IMR-90 (cell line): ENCODE results near the gene ABCA9. TPM values are rescaled to one million over a fixed set of nuclear protein-coding genes. Genes with fewer than 3 reads are reported as not detected.

Experiments used
- ATAC-seq: fragments of 200-7000 bp; cut with Tn5 transposase; 2 replicates; pipeline ENCODE4 v1.9.1; 2020; ENCODE audit warnings: low read depth, mild to moderate bottlenecking, moderate library complexity
- BruUV-seq: library from RNA; stranded (reverse); fragments of 400-500 nt; replicated peaks from 2 replicates; lab custom pipeline; 2021; lab: Mats Ljungman, UMichigan
- CTCF ChIA-PET: fragments of 300-600 bp; formaldehyde crosslinking; extraction: SDS; loops from one replicate; lab custom pipeline; 2021; ENCODE audit warnings: antibody characterized with exemption; lab: Yijun Ruan, JAX
- POLR2A ChIA-PET: fragments of 300-600 bp; sonication (Branson Sonifier 250); formaldehyde crosslinking; loops from one replicate; lab custom pipeline; 2022; ENCODE audit warnings: antibody characterized with exemption; ENCODE audit not compliant: unreplicated experiment; lab: Charles Lee
- DNase-seq: peaks from one replicate; pipeline ENCODE4 v3.0.0; 2013
- H2AFZ ChIP-seq: replicated peaks from 2 replicates; pipeline ENCODE3; 2013; ENCODE audit warnings: low read length, mild to moderate bottlenecking; ENCODE audit not compliant: poor library complexity
- H2AK5ac ChIP-seq: 2 replicates; pipeline ENCODE4 v1.6.1; 2013; ENCODE audit warnings: low read depth, low read length, inconsistent platforms
- H2AK9ac ChIP-seq: replicated peaks from 2 replicates; pipeline ENCODE3; 2013; ENCODE audit warnings: mild to moderate bottlenecking, low read depth, low read length, moderate library complexity; ENCODE audit not compliant: poor library complexity
- H2BK120ac ChIP-seq: 2 replicates; pipeline ENCODE4 v1.6.1; 2013; ENCODE audit warnings: low read depth, low read length, inconsistent platforms
- H2BK15ac ChIP-seq: 3 replicates; pipeline ENCODE4 v1.6.1; 2013; ENCODE audit warnings: low read depth, low read length, inconsistent platforms
- H2BK20ac ChIP-seq: 2 replicates; pipeline ENCODE4 v1.6.1; 2013; ENCODE audit warnings: low read depth, mild to moderate bottlenecking, inconsistent platforms, low read length, moderate library complexity
- H2BK5ac ChIP-seq: 2 replicates; pipeline ENCODE4 v1.6.1; 2013; ENCODE audit warnings: mild to moderate bottlenecking, low read depth, low read length, inconsistent platforms; ENCODE audit not compliant: poor library complexity, severe bottlenecking
- H3K14ac ChIP-seq: replicated peaks from 2 replicates; pipeline ENCODE4 v1.6.1; 2013; ENCODE audit warnings: low read depth, low read length, inconsistent platforms
- H3K18ac ChIP-seq: 2 replicates; pipeline ENCODE4 v1.6.1; 2013; ENCODE audit warnings: low read depth, low read length, control low read depth
- H3K23ac ChIP-seq: 2 replicates; pipeline ENCODE4 v1.6.1; 2013; ENCODE audit warnings: low read depth, low read length, inconsistent platforms
- H3K27ac ChIP-seq: 2 replicates; pipeline ENCODE4 v1.5.1; 2013; ENCODE audit warnings: mild to moderate bottlenecking, control low read depth, low read length; ENCODE audit not compliant: insufficient read depth
- H3K27me3 ChIP-seq: 2 replicates; pipeline ENCODE4 v1.6.1; 2013; ENCODE audit warnings: low read length; ENCODE audit not compliant: control insufficient read depth, insufficient read depth
- H3K36me3 ChIP-seq: 2 replicates; pipeline ENCODE4 v1.6.1; 2013; ENCODE audit warnings: low read length, mixed read lengths; ENCODE audit not compliant: control insufficient read depth, insufficient read depth
- H3K4ac ChIP-seq: 2 replicates; pipeline ENCODE4 v1.6.1; 2013; ENCODE audit warnings: low read depth, low read length, inconsistent platforms
- H3K4me1 ChIP-seq: 2 replicates; pipeline ENCODE4 v1.6.1; 2013; ENCODE audit warnings: low read length, mixed read lengths; ENCODE audit not compliant: control insufficient read depth, insufficient read depth
- H3K4me2 ChIP-seq: 2 replicates; pipeline ENCODE4 v1.6.1; 2013; ENCODE audit warnings: low read depth, mild to moderate bottlenecking, control low read depth, low read length, moderate library complexity
- H3K4me3 ChIP-seq: 2 replicates; pipeline ENCODE4 v1.5.1; 2013; ENCODE audit warnings: low read depth, mild to moderate bottlenecking, control low read depth, low read length, moderate library complexity; ENCODE audit not compliant: insufficient read depth
- H3K56ac ChIP-seq: 2 replicates; pipeline ENCODE4 v1.6.1; 2013; ENCODE audit warnings: low read length, inconsistent platforms; ENCODE audit not compliant: insufficient read depth; ENCODE audit errors: extremely low read depth
- H3K79me1 ChIP-seq, 2 experiments: 2 replicates each; pipeline ENCODE4 v1.6.1; 2013; ENCODE audit warnings: low read length in 2 of 2, inconsistent platforms in 1 of 2, low read depth in 1 of 2
- H3K9ac ChIP-seq: 2 replicates; pipeline ENCODE4 v1.6.1; 2013; ENCODE audit warnings: low read depth, low read length, control low read depth
- H3K9me1 ChIP-seq: 2 replicates; pipeline ENCODE4 v1.6.1; 2013; ENCODE audit warnings: low read length, inconsistent platforms; ENCODE audit not compliant: insufficient read depth
- H3K9me3 ChIP-seq: 2 replicates; pipeline ENCODE4 v1.6.1; 2013; ENCODE audit warnings: low read length; ENCODE audit not compliant: control insufficient read depth, insufficient read depth
- H4K20me1 ChIP-seq: 2 replicates; pipeline ENCODE4 v1.6.1; 2013; ENCODE audit warnings: low read length, inconsistent platforms; ENCODE audit not compliant: insufficient read depth
- H4K5ac ChIP-seq: 2 replicates; pipeline ENCODE4 v1.6.1; 2013; ENCODE audit warnings: mild to moderate bottlenecking, low read depth, low read length, control low read depth
- H4K8ac ChIP-seq, 2 experiments: 2 replicates each; pipeline ENCODE4 v1.6.1; 2013; ENCODE audit warnings: low read depth in 2 of 2, low read length in 2 of 2, control low read depth in 1 of 2, inconsistent platforms in 1 of 2
- H4K91ac ChIP-seq: 2 replicates; pipeline ENCODE4 v1.6.1; 2013; ENCODE audit warnings: low read depth, low read length, inconsistent platforms; ENCODE audit not compliant: insufficient read depth
- BHLHE40 ChIP-seq: fragments of 150-350 bp; IDR thresholded peaks from 2 replicates; pipeline ENCODE4 v1.6.1; 2016; ENCODE audit warnings: mild to moderate bottlenecking, low read depth, low read length
- CEBPB ChIP-seq: IDR thresholded peaks from 2 replicates; pipeline ENCODE4 v1.6.1; 2012; ENCODE audit warnings: low read depth, low read length, improper control_type of control experiment
- CHD1 ChIP-seq: IDR thresholded peaks from 2 replicates; pipeline ENCODE4 v1.6.1; 2012; ENCODE audit warnings: low read depth, low read length, improper control_type of control experiment
- FOS ChIP-seq: fragments of 150-350 bp; IDR thresholded peaks from 2 replicates; pipeline ENCODE4 v1.6.1; 2016; ENCODE audit warnings: low read depth, low read length
- MAFK ChIP-seq: IDR thresholded peaks from 2 replicates; pipeline ENCODE4 v1.6.1; 2012; ENCODE audit warnings: low read depth, low read length, improper control_type of control experiment
- MAZ ChIP-seq: IDR thresholded peaks from 2 replicates; pipeline ENCODE4 v1.6.1; 2012; ENCODE audit warnings: low read depth, mild to moderate bottlenecking, low read length, improper control_type of control experiment, moderate library complexity, borderline replicate concordance
- MXI1 ChIP-seq: IDR thresholded peaks from 2 replicates; pipeline ENCODE4 v1.6.1; 2012; ENCODE audit warnings: low read depth, mild to moderate bottlenecking, low read length, moderate library complexity, borderline replicate concordance
- NFE2L2 ChIP-seq: fragments of 150-350 bp; IDR thresholded peaks from 2 replicates; pipeline ENCODE4 v1.6.1; 2016; ENCODE audit warnings: low read depth, mild to moderate bottlenecking, low read length
- POLR2A ChIP-seq: IDR thresholded peaks from 2 replicates; pipeline ENCODE4 v1.6.1; 2012; ENCODE audit warnings: mild to moderate bottlenecking, low read depth, low read length
- RAD21 ChIP-seq: IDR thresholded peaks from 2 replicates; pipeline ENCODE4 v1.6.1; 2012; ENCODE audit warnings: low read length, improper control_type of control experiment
- RCOR1 ChIP-seq: IDR thresholded peaks from 2 replicates; pipeline ENCODE4 v1.6.1; 2012; ENCODE audit warnings: mild to moderate bottlenecking, low read length, improper control_type of control experiment; ENCODE audit not compliant: insufficient replicate concordance
- RFX5 ChIP-seq: IDR thresholded peaks from 2 replicates; pipeline ENCODE4 v1.8.0; 2012; ENCODE audit warnings: low read depth, mild to moderate bottlenecking, low read length, moderate library complexity
- SMC3 ChIP-seq: fragments of 150-350 bp; IDR thresholded peaks from 2 replicates; pipeline ENCODE4 v1.6.1; 2016; ENCODE audit warnings: low read depth, mild to moderate bottlenecking, antibody characterized with exemption, low read length, moderate library complexity
- WGBS, 2 experiments: methylation state at CpG; one replicate each; pipeline versions ENCODE4 v1.1.5 to v1.1.7; 2013; ENCODE audit warnings: missing lambda C conversion rate in 2 of 2; ENCODE audit not compliant: insufficient read length in 1 of 2; ENCODE audit errors: extremely low coverage in 2 of 2; 5-methylcytosine and 5-hydroxymethylcytosine counted together
- dilution Hi-C: fragments of 300-500 bp; cut with HindIII; formaldehyde crosslinking; loops from one replicate; pipeline ENCODE4 v1.14.3; 2018; ENCODE audit warnings: low sequenced_read_pairs; ENCODE audit not compliant: unreplicated experiment
- in situ Hi-C: fragments of 300-500 bp; cut with MboI; formaldehyde crosslinking; loops from 3 replicates; pipeline ENCODE4 v1.14.3; 2019; ENCODE audit warnings: low sequenced_read_pairs, inconsistent platforms, mixed read lengths
- intact Hi-C: fragments of 100-400 bp; cut with micrococcal nuclease; formaldehyde crosslinking; loops from 2 replicates; pipeline ENCODE4 v1.10.0; 2022
- polyA plus RNA-seq, 3 experiments: library from polyadenylated mRNA; depleted of rRNA; stranded (reverse); fragments of >200 nt; gene quantifications; 2 replicates each; pipeline ENCODE4 v1.2.3, GENCODE V29; 2012; ENCODE audit warnings: low replicate concordance in 1 of 3
- total RNA-seq: library from RNA; depleted of rRNA; stranded (reverse); fragments of >200 nt; gene quantifications from 2 replicates; pipeline ENCODE4 v1.2.3, GENCODE V29; 2012
- TF ChIP-seq, protein P1 (sequence below): conservative IDR thresholded peaks from 2 replicates; pipeline ENCODE4 v1.5.1; 2012; ENCODE audit warnings: mild to moderate bottlenecking, low read depth, low read length, improper control_type of control experiment
- TF ChIP-seq, protein P2 (sequence below): fragments of 150-350 bp; IDR thresholded peaks from 2 replicates; pipeline ENCODE4 v1.6.1; 2017; ENCODE audit warnings: mild to moderate bottlenecking, antibody characterized with exemption, low read length, low read depth
- TF ChIP-seq, protein P3 (sequence below): fragments of 150-350 bp; IDR thresholded peaks from 2 replicates; pipeline ENCODE4 v1.6.1; 2016; ENCODE audit warnings: low read depth, mild to moderate bottlenecking, low read length, moderate library complexity, borderline replicate concordance

ABCA9 gene
- total and polyA plus RNA-seq, 2 of the 4 experiments (the other 2 are of a cell fraction), result under 0.01 TPM; not detected in 1

DNA sequence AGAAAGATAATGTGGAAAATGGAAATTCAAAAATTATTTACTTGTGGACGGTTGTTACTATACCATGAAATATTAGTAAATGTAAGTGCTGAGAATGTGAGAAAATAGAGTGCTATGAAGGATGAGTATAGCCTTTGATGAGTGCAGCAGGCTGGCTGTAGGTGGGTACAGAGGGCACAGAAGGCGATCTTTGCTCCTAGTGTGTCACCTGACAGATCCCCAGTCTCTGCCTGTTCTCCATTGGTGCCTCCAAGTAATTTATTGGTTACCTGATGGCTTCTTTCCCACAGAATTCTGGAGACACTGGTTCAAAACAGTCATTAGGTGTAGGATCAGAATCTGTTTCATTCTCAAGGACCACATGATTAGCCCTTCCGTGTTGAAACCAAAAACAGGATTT lies 28.9 kb downstream of the ABCA9 start:
- H2BK120ac ChIP-seq, result no peak overlapping the region
- no peak for TF ChIP-seq FOS
- TF ChIP-seq POLR2A, result no peak
- TF ChIP-seq CHD1, result no peak
- TF ChIP-seq CEBPB, result no peak
- no peak for TF ChIP-seq RFX5
- no peak for TF ChIP-seq RAD21
- TF ChIP-seq, protein P1, sequence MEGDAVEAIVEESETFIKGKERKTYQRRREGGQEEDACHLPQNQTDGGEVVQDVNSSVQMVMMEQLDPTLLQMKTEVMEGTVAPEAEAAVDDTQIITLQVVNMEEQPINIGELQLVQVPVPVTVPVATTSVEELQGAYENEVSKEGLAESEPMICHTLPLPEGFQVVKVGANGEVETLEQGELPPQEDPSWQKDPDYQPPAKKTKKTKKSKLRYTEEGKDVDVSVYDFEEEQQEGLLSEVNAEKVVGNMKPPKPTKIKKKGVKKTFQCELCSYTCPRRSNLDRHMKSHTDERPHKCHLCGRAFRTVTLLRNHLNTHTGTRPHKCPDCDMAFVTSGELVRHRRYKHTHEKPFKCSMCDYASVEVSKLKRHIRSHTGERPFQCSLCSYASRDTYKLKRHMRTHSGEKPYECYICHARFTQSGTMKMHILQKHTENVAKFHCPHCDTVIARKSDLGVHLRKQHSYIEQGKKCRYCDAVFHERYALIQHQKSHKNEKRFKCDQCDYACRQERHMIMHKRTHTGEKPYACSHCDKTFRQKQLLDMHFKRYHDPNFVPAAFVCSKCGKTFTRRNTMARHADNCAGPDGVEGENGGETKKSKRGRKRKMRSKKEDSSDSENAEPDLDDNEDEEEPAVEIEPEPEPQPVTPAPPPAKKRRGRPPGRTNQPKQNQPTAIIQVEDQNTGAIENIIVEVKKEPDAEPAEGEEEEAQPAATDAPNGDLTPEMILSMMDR, result no peak
- TF ChIP-seq, protein P2, sequence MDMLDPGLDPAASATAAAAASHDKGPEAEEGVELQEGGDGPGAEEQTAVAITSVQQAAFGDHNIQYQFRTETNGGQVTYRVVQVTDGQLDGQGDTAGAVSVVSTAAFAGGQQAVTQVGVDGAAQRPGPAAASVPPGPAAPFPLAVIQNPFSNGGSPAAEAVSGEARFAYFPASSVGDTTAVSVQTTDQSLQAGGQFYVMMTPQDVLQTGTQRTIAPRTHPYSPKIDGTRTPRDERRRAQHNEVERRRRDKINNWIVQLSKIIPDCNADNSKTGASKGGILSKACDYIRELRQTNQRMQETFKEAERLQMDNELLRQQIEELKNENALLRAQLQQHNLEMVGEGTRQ, result no peak
- no peak for TF ChIP-seq MAFK
- TF ChIP-seq SMC3, result no peak
- TF ChIP-seq NFE2L2, result no peak
- TF ChIP-seq MXI1, result no peak
- TF ChIP-seq BHLHE40, result no peak
- TF ChIP-seq RCOR1, result no peak
- TF ChIP-seq, protein P3, sequence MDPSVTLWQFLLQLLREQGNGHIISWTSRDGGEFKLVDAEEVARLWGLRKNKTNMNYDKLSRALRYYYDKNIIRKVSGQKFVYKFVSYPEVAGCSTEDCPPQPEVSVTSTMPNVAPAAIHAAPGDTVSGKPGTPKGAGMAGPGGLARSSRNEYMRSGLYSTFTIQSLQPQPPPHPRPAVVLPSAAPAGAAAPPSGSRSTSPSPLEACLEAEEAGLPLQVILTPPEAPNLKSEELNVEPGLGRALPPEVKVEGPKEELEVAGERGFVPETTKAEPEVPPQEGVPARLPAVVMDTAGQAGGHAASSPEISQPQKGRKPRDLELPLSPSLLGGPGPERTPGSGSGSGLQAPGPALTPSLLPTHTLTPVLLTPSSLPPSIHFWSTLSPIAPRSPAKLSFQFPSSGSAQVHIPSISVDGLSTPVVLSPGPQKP, result no peak
- TF ChIP-seq MAZ, result no peak
- WGBS, 2 experiments, result 80% methylated on average over 1 of the region's 3 CpGs; no CpG with 5 or more reads in 1 of the 2 experiments
- DNase-seq (no peak), ATAC-seq (no peak)
- H2AK5ac ChIP-seq, result no peak overlapping the region
- H3K4me3 ChIP-seq, result no peak overlapping the region
- H4K20me1 ChIP-seq, result no peaks in the 10 kb centered on the region
- no peaks in the 10 kb centered on the region for H3K36me3 ChIP-seq
- H3K9me1 ChIP-seq, result no peaks in the 10 kb centered on the region
- dilution Hi-C loops, result no loop called here
- no peak overlapping the region for H2AFZ ChIP-seq
- in situ Hi-C loops, result no loop called here
- no peak overlapping the region for H2BK5ac ChIP-seq
- H4K91ac ChIP-seq, result no peak overlapping the region
- intact Hi-C loops, result no loop called here
- H3K9ac ChIP-seq, result no peak overlapping the region
- H3K56ac ChIP-seq, result no peak overlapping the region
- no peak overlapping the region for H2AK9ac ChIP-seq
- H3K14ac ChIP-seq, result no peak overlapping the region
- H3K23ac ChIP-seq, result no peak overlapping the region
- no peaks in the 10 kb centered on the region for H3K79me1 ChIP-seq
- BruUV-seq, result no TSS peak
- H3K4ac ChIP-seq, result no peak overlapping the region
- H3K9me3 ChIP-seq, result no peaks in the 10 kb centered on the region
- no peak overlapping the region for H4K5ac ChIP-seq
- ChIA-PET POLR2A (no interaction called here), CTCF (no interaction called here)
- H2BK20ac ChIP-seq, result no peak overlapping the region
- no peak overlapping the region for H2BK15ac ChIP-seq
- no peak overlapping the region for H3K18ac ChIP-seq
- H3K4me1 ChIP-seq, result no peaks in the 10 kb centered on the region
- no peak overlapping the region for H3K4me2 ChIP-seq
- H3K27ac ChIP-seq, result no peak overlapping the region
- H4K8ac ChIP-seq, result no peak overlapping the region
- no peaks in the 10 kb centered on the region for H3K27me3 ChIP-seq
